GM15510 (cell line): Measurements from ENCODE around the gene CRACDL.

ENCODE experiments used
- POLR2A ChIP-seq: IDR thresholded peaks from 3 replicates; pipeline ENCODE4 v1.6.1; 2011; ENCODE audit warnings: borderline replicate concordance; ENCODE audit not compliant: insufficient read length; ENCODE audit errors: extremely low read depth

The CRACDL gene

DNA sequence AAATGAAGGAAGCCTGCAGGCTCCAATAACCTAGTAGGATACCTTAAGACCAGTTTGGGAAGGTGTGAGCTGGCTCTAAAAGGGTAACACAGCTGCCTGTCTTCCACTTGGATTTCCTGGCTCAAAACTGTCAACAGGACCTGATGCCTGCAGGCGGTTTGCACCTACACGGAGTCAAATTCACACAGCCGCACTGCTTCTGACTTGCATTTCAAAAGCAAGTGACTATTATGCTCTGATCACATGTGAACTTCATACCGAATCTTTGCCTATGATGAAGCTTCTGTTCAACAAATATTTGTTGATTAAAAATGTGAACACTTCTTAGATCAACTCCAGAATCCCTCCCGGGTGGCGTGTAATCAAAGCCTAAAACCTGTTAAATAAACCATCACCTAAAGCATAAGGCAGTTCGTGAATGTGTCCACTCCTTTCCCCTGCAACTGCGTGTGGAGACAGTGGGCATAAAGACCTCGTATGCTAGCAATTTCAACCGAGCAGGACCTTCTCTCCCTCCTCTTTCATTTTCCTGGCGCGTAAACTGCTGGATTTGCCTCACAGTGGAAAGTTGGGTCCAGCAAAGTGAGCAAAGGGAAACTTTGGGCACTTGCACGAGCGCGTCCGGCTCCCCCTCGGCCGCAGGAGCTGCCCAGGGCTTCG is 784 bp downstream of the CRACDL start:
- TF ChIP-seq POLR2A, result no peak

DNA sequence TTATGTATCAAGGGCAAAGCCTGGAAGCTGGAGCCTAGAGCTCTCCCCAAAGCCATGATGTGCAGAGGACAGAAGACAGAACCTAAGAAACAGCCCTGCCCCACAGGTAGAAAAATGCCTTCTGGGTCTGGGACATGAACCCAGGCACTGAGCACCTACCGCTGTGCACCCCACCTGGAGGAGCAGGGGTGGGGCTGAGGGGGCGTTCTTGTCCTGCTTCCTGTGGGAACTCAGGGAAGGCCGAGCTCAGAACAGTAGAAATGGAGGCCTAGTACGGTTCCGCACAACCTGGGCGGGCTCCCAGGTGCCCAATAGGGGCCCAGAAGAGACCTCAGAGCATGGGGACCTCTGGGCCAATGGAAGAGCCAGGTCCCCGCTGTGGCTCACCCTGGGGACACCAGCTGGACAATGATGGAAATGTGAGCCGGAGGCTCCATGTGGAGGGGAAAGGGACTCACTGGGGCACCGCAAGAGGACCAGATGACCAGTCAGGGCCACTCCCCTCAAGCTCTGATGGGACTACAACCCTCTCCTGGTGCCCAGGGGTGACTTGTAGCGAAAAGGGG is 3.2 kb downstream of the CRACDL start:
- no peak for TF ChIP-seq POLR2A

DNA sequence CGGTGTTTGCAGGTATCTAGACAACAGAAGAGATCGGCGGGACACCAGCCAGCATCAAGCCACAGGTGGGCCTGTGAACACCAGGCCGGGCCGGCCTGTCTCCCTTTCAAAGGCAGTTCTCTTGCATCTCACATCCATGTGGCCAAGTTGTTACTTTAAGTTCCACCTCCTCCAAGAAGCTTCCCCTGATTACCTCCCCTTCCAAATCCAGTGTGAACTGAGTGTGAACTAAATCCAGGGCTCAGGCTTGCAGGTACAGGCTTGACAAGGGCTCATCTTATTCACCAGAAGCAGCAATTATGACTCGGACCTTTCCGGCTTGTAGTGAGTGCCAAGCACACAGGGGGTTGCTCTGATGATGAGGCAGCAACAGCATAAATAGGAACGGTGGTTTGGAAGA is 3.9 kb downstream of the CRACDL start:
- no peak for TF ChIP-seq POLR2A

DNA sequence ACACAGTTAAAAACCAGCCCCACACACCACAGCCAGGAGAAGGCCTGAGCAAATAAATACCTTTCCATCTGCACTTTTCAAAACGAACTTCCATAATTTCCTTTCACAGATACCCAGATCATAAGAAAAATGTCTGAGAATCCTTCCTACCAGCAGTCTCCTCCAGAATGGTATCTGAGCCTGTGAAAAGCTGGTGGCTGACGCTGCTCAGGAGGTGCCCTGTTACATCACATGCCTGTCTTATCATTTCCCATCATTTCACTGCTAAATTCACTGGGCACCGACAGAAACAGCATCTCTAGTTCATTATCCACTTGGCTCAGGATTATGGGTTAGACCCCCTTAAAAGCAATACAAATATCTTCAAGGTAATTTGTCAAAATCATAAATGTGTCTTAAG is 4.4 kb downstream of the CRACDL start:
- no peak for TF ChIP-seq POLR2A

DNA sequence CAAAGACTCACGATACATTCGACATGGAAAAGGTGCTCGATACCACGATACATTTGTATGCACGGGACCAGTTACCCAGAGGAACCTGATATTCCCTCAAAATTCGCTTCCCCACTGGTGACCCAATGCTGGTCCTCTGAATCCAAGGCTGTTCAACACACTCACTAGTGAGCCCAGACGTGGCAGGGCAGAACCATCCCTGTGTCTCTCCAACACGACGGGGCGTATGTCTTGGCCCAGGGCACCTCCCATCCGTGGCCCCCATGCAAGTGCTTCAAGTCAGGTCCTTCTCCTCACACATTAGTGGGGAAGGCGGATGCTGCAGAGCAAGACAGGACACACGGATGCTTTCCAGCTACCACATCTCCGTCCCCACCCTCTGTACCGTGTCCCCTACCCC is 6.1 kb downstream of the CRACDL start:
- no peak for TF ChIP-seq POLR2A

DNA sequence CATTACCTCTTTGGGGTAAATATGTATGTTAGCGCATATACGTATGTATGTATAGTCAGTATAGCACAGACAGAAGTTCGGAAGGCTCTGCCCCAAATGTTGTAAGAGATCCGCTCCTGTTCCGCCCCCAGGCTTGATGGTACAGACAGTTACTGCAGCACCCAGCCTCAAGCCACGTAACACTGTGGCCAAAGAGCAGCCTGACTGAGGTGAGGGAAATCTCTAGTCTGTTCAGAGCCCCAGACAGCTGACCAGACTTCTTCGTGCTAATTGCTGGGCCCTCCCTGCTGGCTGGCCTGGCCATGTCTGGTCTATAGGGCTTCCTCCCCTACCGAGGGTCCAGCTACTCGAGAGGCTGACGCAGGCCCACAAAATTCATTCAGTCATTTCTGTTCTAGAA is 7.8 kb downstream of the CRACDL start:
- TF ChIP-seq POLR2A, result no peak

DNA sequence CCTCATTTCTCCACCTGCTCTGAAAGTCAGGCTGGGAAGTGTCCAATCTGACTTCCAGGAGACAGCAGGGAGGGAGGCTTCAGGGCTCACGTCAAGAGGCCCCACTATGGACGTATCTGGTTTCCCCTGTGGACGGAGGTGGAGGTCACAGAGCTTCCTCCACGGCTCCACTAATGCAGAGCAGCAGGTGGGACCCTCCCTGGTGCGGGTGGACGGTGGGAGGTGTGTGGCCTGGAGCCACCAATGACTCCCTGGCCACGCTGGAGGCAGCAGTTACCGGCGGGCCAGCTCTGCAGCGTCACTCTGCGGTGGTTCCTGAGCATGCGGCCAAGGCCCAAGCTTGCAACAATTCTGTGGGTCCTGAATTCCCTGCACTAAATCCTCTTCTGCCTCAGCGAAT is 9.0 kb downstream of the CRACDL start:
- no peak for TF ChIP-seq POLR2A

DNA sequence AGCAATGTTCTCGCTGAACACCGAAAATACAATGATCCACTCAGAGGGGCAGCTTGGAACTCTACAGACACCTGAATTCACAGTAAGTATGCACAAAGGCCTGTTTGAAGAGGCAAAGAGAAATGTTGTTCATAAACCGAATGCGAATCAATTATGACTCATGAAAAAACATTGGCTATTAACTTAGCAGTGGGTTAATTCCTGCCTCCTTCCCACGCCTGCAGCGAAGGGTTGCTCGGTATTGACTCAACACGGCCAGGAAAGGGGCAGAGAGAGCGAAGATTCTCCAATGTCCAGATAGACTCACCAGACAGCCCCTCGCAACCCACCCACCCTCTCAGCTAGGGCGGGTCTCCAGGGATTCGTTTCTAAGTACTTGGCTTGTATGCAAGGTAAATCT is 9.4 kb downstream of the CRACDL start:
- TF ChIP-seq POLR2A, result no peak

DNA sequence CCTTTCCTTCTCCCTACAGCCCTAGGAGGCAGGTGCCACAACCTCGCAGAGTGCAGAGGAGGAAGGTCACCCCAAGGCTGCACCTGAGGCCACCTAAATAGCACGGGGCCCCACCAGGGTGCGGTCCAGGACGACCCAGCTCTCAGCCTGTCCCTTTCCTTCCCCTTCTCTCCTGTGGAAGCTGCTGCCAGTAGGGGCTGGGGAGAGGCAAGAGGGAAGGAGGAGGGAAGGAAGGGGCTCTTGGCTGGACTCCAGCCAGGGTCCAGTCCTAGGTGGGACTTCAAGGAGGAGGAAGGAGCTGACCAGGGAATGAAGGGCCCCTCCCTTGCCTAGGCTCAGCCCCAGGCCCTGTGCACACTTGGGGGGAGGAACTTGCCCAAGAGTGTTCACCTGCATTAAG is 11.1 kb downstream of the CRACDL start:
- no peak for TF ChIP-seq POLR2A

DNA sequence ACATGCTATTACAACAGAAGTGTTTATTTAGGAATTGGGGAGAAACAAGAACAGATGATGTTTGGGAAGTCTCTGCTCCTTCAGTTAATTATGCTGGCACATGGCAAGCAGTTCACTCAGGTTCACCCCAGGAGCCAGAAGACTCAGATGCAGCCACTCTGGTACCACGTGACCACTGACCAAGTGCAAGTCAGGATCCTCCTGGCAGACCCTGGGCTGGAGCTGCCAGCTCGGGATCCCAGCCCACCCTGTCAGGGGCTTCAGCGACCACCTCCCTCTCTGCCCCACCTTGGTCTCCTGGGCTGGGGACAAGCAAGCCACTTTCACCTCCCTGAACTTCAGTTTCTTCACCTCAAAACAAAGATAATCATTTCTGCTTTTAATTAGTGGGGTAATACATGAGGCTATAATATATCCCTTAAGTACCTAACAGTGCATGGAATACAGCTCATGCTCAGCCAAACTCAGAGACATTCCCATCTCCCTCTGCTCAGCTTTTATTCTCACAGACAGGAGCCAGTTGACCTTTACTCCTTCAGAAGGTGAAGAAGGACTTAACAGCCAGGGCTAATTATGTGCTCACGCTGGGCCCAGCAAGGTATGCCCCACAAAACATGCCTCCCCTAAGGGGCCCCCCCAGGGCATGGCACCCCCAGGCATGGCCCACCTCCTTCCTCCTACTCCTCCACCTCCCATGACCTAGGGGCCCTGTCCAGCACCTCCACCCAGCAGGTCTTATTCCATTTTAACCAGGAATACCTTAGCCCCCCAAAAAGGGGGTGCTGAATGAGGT is 11.8 kb downstream of the CRACDL start:
- no peak for TF ChIP-seq POLR2A

DNA sequence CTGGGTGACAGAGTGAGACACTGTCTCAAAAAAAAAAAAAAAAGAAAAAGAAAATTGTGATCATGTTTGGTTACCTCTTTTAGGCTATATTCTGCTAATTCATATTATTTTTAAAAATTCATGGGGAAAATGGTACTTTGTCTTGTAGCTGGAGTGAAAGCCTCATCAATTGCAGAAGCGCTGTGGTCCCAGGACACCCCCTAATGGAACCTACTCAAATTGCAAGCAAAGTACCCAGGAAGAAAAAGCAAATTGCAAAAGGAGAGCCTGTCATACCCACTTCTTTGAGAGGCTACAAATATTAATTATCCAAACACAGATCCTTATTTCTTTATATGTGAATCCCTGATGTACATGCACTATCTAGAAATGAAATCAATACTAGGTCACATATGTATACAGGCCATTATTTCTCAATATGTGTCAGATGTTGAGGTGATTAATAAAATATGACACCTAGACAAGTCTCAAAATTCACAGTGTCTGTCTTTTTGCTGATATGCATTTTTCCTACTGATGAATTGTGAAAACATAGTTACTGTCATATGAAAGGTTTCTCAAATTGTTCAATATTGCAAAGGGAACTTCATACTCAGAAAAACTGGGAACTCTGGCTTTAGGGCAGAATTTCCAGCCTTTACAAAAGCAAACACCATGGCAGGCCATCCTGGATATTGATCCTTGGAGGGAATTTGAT is 12.6 kb downstream of the CRACDL start:
- no peak for TF ChIP-seq POLR2A

DNA sequence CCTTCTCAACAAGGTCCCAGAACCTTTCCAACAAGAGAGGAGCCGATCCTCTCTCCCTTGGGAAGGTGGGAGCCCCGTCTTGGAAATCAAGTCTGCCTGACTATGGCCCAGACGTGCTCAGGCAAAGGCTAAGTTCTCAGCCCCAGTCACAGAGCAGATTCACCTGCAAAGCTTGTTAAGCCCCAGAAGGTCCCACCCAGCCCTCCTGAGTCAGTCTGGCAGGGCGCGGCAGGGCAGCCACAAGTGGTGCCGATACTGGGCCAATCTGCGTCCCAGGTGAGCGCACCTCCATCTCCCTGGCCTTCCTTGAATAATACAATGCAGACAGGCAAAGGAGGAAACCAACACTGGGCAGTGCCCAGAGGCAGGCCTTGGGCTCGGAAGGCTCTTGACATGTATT is 15.0 kb downstream of the CRACDL start:
- TF ChIP-seq POLR2A, result no peak

DNA sequence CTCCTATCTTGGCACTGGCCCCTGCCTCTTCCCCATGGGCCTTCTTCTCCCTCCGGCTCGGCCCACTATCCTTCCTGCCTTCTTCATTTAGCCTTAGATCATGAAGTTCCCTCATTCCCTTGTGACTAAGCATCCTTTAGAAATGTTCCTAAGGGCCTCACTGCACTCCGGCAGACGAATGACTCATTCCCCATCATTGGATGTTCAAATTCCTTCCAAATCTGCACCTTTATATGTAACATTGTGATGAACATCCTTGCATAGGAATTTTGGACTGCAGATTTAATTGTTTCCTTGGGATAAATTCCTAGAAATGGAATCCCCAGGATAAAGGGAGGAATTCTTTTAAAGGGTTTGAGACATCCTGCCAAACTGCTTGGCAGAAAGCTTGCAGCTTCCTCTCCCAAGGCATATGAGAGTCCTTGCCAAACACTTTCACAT is 19.0 kb downstream of the CRACDL start:
- TF ChIP-seq POLR2A, result no peak

DNA sequence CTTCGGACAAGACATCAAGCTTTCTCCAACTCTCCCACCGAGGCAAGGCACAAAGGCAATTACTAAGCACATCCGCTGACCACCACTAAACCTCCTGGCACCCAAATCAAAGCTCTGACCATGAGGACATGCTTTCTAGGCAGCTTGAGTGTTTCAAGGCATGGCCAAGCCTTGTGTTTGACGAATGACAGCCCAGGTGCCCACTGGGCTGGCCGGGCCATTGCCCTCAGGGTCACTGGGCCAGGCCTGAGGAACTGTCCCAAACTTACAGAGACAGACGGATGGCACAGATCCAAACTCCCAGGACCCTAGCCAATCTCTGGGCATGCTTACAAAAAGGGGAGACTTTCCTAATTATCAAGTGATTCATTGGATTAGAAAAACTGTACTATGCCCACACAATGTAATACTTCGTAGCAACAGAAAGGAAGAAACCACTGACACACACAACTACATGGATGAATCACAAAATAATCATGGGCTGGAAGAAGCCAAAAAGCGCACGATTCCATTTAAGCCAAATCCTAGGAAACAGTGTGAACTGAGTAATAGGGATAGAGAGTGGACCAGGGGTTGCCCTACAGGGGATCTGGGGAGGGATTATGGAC is 20.2 kb downstream of the CRACDL start:
- no peak for TF ChIP-seq POLR2A
